Measurements from ENCODE around the gene TBC1D22A.

TBC1D22A gene

GRCh38 chr22:47010211-47010610 is 247.8 kb downstream of the TBC1D22A start:
- TF ChIP-seq CTCF (IDR thresholded peaks at IDR 0.05): no peak

DNA sequence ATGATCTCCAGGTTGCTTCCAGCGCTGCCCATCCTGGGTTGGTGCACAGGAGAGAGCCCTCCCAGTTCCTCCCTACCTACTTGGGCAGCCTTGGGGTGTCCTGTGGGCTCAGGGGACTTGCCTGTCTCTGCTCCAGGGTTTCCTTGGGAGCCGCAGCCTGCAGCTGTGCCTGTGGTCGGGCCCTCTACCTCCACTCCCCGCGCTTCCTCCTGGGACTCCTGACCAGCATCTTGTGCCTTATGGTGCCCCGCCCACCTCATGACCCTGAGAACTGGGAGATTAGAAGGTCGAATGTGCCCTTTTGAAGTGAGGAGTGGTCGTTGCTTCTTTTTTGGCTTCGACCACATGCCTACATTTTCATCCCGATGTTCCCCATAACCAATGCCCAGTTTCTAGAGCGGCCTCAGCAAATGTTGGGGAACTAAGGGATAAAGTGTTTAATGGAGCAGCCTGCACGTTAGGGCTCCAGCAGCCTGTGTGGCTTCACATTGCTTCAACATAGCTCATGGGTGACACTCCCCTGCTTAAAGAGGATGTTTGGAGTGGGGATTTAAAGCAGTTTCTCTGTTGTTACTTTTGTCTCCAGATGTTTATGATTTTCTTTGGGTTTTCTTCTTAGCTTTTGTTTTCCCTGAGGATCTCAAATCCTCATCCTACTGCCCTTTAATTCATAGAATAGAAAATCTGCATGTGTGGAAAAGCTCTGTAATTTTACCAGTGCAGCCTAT is 248.8 kb downstream of the TBC1D22A start:
- TF ChIP-seq CTCF (IDR thresholded peaks at IDR 0.05): no peak

- no peak for TF ChIP-seq CTCF (IDR thresholded peaks at IDR 0.05)
These were observed 249.4 kb downstream of the TBC1D22A start for GRCh38 chr22:47011859-47012258.

GRCh38 chr22:47012589-47013370 is 250.3 kb downstream of the TBC1D22A start:
- peak; percentile 14; the same call in 1 of the 2 replicates for TF ChIP-seq CTCF (IDR thresholded peaks at IDR 0.05)

DNA sequence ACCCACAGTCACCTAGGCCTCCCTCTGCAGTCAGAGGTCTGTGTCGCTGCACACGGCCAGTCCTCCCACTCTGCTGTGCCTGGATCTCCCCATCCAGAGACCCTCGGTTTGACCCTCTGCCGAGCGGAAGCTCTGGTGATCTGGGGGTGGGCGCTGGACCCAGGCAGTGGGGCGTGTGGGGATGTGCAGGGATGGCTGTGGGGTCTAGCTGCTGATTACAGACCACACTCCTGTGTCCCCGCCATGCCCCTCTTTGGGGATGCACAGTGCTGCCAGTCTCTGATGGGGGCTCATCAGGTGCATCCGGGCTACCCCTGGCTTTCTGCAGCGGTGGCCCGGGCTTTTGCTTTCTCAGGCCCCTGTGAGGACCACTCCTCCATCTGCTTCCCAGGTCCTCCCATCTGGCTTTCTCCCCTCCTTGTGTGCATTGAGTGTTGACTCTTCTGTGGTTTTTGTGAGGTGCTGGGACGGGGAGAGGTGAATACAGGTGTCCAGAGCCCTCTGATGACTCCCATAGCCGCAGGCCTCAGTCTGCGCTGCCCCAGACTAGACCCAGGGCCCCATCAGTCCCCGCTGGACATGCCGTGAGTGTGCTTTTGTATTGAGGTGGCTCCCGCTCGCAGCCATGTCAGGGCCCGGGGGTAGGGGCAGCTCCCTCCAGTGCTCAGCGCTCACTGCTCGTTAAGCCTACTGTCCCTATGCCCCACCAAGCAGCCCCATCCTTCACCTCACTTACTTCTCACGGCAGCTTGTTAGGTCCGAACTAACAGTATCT is 251.6 kb downstream of the TBC1D22A start:
- no peak for TF ChIP-seq CTCF (IDR thresholded peaks at IDR 0.05)

GRCh38 chr22:47014636-47015345 is 252.3 kb downstream of the TBC1D22A start:
- no peak for TF ChIP-seq CTCF (IDR thresholded peaks at IDR 0.05)
